Central memory CD8-positive, alpha-beta T cell (primary cell): ENCODE data around the gene DRG2.

ENCODE experiments used
- ATAC-seq: fragments of 150-1000 bp; cut with Tn5 transposase; replicated peaks from 2 replicates; pipeline ENCODE4 v1.10.0; 2022; ENCODE audit warnings: mild to moderate bottlenecking, moderate FRiP score, moderate number of reproducible peaks; ENCODE audit not compliant: poor library complexity, severe bottlenecking; ENCODE audit errors: extremely low read depth
- DNase-seq, 2 donors: peaks; one replicate each; pipeline ENCODE4 v3.0.0; 2021; ENCODE audit warnings: low spot score in 2 of 2
- H3K27ac Mint-ChIP-seq: one replicate; pipeline ENCODE4 v1.8.0; 2022; ENCODE audit warnings: low read depth, mild to moderate bottlenecking, moderate library complexity, mixed read lengths
- H3K27me3 Mint-ChIP-seq: one replicate; pipeline ENCODE4 v1.8.0; 2022; ENCODE audit warnings: mixed read lengths
- H3K36me3 Mint-ChIP-seq: one replicate; pipeline ENCODE4 v1.8.0; 2022; ENCODE audit warnings: mild to moderate bottlenecking, moderate library complexity, mixed read lengths; ENCODE audit not compliant: insufficient read depth
- H3K4me1 Mint-ChIP-seq: one replicate; pipeline ENCODE4 v1.8.0; 2022; ENCODE audit warnings: mixed read lengths
- H3K4me3 Mint-ChIP-seq: one replicate; pipeline ENCODE4 v1.8.0; 2022; ENCODE audit warnings: mild to moderate bottlenecking, moderate library complexity, mixed read lengths
- H3K9me3 Mint-ChIP-seq: one replicate; pipeline ENCODE4 v1.8.0; 2022; ENCODE audit warnings: mixed read lengths

Gene DRG2

GRCh38 chr17:18122990-18123753, 35.4 kb downstream of the DRG2 start:
- no peak for DNase-seq
- Mint-ChIP-seq H3K27me3 (no peaks in the 10 kb centered on the region), H3K4me3 (no peak overlapping the region), H3K36me3 (no peaks in the 10 kb centered on the region), H3K4me1 (no peaks in the 10 kb centered on the region), H3K9me3 (peaks cover 5% of the 10 kb centered on the region), H3K27ac (no peak overlapping the region)
- ATAC-seq: no peak

- Mint-ChIP-seq H3K36me3 (peaks cover 1% of the 10 kb centered on the region), H3K27ac (no peak overlapping the region), H3K4me3 (no peak overlapping the region), H3K4me1 (no peaks in the 10 kb centered on the region), H3K27me3 (no peaks in the 10 kb centered on the region), H3K9me3 (peaks cover 4% of the 10 kb centered on the region)
- no peak for ATAC-seq
- DNase-seq: no peak
Observed at GRCh38 chr17:18124345-18125126, 36.8 kb downstream of the DRG2 start.

- DNase-seq: no peak
- Mint-ChIP-seq H3K36me3 (peaks cover 1% of the 10 kb centered on the region), H3K9me3 (no peaks in the 10 kb centered on the region), H3K27ac (no peak overlapping the region), H3K27me3 (no peaks in the 10 kb centered on the region), H3K4me1 (no peaks in the 10 kb centered on the region), H3K4me3 (no peak overlapping the region)
- no peak for ATAC-seq
Observed at GRCh38 chr17:18129041-18129502, 41.3 kb downstream of the DRG2 start.

GRCh38 chr17:18132711-18133110, 45.0 kb downstream of the DRG2 start:
- ATAC-seq (no peak), DNase-seq (no peak)
- H3K27ac Mint-ChIP-seq: no peak overlapping the region
- H3K4me3 Mint-ChIP-seq: no peak overlapping the region
- H3K9me3 Mint-ChIP-seq: no peaks in the 10 kb centered on the region
- H3K27me3 Mint-ChIP-seq: peaks cover 15% of the 10 kb centered on the region
- H3K4me1 Mint-ChIP-seq: no peaks in the 10 kb centered on the region
- peaks cover 4% of the 10 kb centered on the region for H3K36me3 Mint-ChIP-seq

- Mint-ChIP-seq H3K36me3 (peaks cover 2% of the 10 kb centered on the region), H3K27me3 (peaks cover 15% of the 10 kb centered on the region), H3K4me1 (peaks cover 5% of the 10 kb centered on the region), H3K9me3 (no peaks in the 10 kb centered on the region), H3K27ac (no peak overlapping the region), H3K4me3 (no peak overlapping the region)
- ATAC-seq: no peak
- DNase-seq: no peak
Observed at GRCh38 chr17:18136357-18136756, 48.6 kb downstream of the DRG2 start.

- Mint-ChIP-seq H3K27ac (no peak overlapping the region), H3K36me3 (peaks cover 2% of the 10 kb centered on the region), H3K4me1 (peaks cover 7% of the 10 kb centered on the region), H3K27me3 (peaks cover 15% of the 10 kb centered on the region), H3K9me3 (no peaks in the 10 kb centered on the region), H3K4me3 (no peak overlapping the region)
- no peak for DNase-seq
- no peak for ATAC-seq
Observed at GRCh38 chr17:18138065-18138749, 50.5 kb downstream of the DRG2 start.

- H3K4me3 Mint-ChIP-seq: no peak overlapping the region
- DNase-seq (no peak), ATAC-seq (no peak)
- H3K4me1 Mint-ChIP-seq: peaks cover 7% of the 10 kb centered on the region
- H3K27me3 Mint-ChIP-seq: peaks cover 15% of the 10 kb centered on the region
- H3K27ac Mint-ChIP-seq: no peak overlapping the region
- peaks cover 4% of the 10 kb centered on the region for H3K36me3 Mint-ChIP-seq
- H3K9me3 Mint-ChIP-seq: no peaks in the 10 kb centered on the region
Observed at GRCh38 chr17:18139092-18139491, 51.3 kb downstream of the DRG2 start.

GRCh38 chr17:18139498-18139897, 51.8 kb downstream of the DRG2 start:
- Mint-ChIP-seq H3K36me3 (peaks cover 4% of the 10 kb centered on the region), H3K9me3 (no peaks in the 10 kb centered on the region), H3K27ac (no peak overlapping the region), H3K27me3 (peaks cover 15% of the 10 kb centered on the region), H3K4me3 (no peak overlapping the region), H3K4me1 (peaks cover 7% of the 10 kb centered on the region)
- no peak for DNase-seq
- ATAC-seq: no peak

- Mint-ChIP-seq H3K9me3 (no peaks in the 10 kb centered on the region), H3K4me1 (peaks cover 7% of the 10 kb centered on the region), H3K36me3 (peaks cover 4% of the 10 kb centered on the region), H3K4me3 (no peak overlapping the region), H3K27me3 (peaks cover 15% of the 10 kb centered on the region), H3K27ac (no peak overlapping the region)
- no peak for ATAC-seq
- DNase-seq: no peak
Observed at GRCh38 chr17:18139949-18140348, 52.2 kb downstream of the DRG2 start.

- H3K9me3 Mint-ChIP-seq: no peaks in the 10 kb centered on the region
- H3K4me1 Mint-ChIP-seq: peaks cover 7% of the 10 kb centered on the region
- no peak overlapping the region for H3K27ac Mint-ChIP-seq
- DNase-seq (no peak), ATAC-seq (no peak)
- peaks cover 13% of the 10 kb centered on the region for H3K27me3 Mint-ChIP-seq
- no peak overlapping the region for H3K4me3 Mint-ChIP-seq
- H3K36me3 Mint-ChIP-seq: peaks cover 4% of the 10 kb centered on the region
Observed at GRCh38 chr17:18140648-18141047, 52.9 kb downstream of the DRG2 start.

GRCh38 chr17:18141210-18141803, 53.6 kb downstream of the DRG2 start:
- Mint-ChIP-seq H3K27ac (no peak overlapping the region), H3K36me3 (peaks cover 1% of the 10 kb centered on the region), H3K4me3 (no peak overlapping the region), H3K9me3 (no peaks in the 10 kb centered on the region), H3K27me3 (peaks cover 6% of the 10 kb centered on the region), H3K4me1 (peaks cover 7% of the 10 kb centered on the region)
- ATAC-seq (peak; percentile 67), DNase-seq (no peak)

- H3K27me3 Mint-ChIP-seq: no peaks in the 10 kb centered on the region
- H3K4me1 Mint-ChIP-seq: peaks cover 7% of the 10 kb centered on the region
- H3K4me3 Mint-ChIP-seq: no peak overlapping the region
- no peaks in the 10 kb centered on the region for H3K9me3 Mint-ChIP-seq
- H3K27ac Mint-ChIP-seq: no peak overlapping the region
- peaks cover 1% of the 10 kb centered on the region for H3K36me3 Mint-ChIP-seq
- DNase-seq (no peak), ATAC-seq (no peak)
Observed at GRCh38 chr17:18142417-18142816, 54.7 kb downstream of the DRG2 start.
